Measurements from ENCODE around the gene PSMB8.

Gene PSMB8

GRCh38 chr6:32855467-32856174 is 11.8 kb upstream of the PSMB8 start:
- Histone ChIP-seq H3K23ac (ENCODE audit: low read length) (no peak overlapping the region), H3K9ac (ENCODE audit: low read length) (no peak overlapping the region), H3K18ac (ENCODE audit: low read length) (no peak overlapping the region), H2BK120ac (ENCODE audit: low read depth, low read length) (no peak overlapping the region), H2BK5ac (ENCODE audit: low read length) (no peak overlapping the region), H3K27ac (ENCODE audit: low read depth, low read length) (no peak overlapping the region), H4K5ac (ENCODE audit: low read length) (no peak overlapping the region), H3K4ac (ENCODE audit: low read depth, low read length) (no peak overlapping the region), H2AK5ac (ENCODE audit: low read length) (no peak overlapping the region), H3K27me3 (ENCODE audit: insufficient read depth, low read length, poor library complexity) (peaks cover 28% of the 10 kb centered on the region), H3K79me1 (ENCODE audit: low read length) (no peaks in the 10 kb centered on the region), H3K79me2 (ENCODE audit: control insufficient read depth, insufficient read depth, low read length) (no peaks in the 10 kb centered on the region), H3K4me1 (ENCODE audit: control insufficient read depth, low read depth, low read length) (no peaks in the 10 kb centered on the region), H4K8ac (ENCODE audit: low read depth, low read length) (no peak overlapping the region), H2BK15ac (replicated peaks; ENCODE audit: low read depth) (no peak overlapping the region), H3K36me3 (ENCODE audit: control insufficient read depth, insufficient read depth, low read length) (no peaks in the 10 kb centered on the region), H3K56ac (ENCODE audit: low read length) (no peak overlapping the region), H3K4me2 (ENCODE audit: low read length) (no peak overlapping the region), H3K4me3 (ENCODE audit: low read length) (no peak overlapping the region)
- no CpG with 5 or more reads among the region's 8 CpGs for WGBS (ENCODE audit: extremely low coverage, insufficient coverage, low lambda C conversion rate)
- no peak for DNase-seq

DNA sequence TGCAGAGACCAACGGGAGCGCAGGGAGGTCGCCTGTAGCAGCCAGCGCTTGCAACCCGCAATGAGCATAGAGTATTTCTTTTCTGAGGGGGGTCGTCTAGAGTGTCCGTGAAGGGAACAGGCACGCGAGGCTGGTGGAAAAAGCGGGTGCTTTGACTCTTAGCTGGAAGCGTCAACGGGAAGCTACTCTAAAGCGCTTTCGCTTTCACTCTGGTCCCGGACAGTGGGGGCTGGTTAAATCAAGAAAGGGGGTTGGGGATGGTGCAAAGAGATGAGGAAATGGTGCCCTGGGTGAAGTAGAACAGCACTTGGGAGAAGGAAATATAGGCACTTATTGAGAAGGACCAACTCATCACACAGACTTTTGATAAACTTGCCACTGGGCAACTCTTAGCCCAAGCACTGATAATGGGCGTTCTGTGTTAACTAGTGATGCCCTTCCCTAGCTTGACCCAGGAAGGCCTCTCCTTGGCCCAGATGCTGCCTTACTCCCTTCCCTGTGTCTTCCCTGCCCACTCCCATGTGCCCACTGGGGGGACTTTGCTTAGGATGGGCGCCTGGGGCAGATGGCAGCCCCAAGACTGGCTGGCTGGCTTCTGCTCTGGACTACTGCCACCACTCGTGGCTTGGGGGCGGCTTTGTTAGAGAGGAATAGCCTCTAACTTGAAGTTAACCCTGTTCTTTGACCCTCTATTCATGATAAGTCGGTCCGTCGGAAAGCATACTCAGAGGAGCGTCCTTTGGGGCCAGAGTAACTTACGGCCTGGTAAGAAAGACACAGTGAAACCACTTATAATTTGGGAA is 10.7 kb upstream of the PSMB8 start:
- no peak overlapping the region for H3K18ac ChIP-seq (ENCODE audit: low read length)
- no peak overlapping the region for H3K4ac ChIP-seq (ENCODE audit: low read depth, low read length)
- H2BK5ac ChIP-seq (ENCODE audit: low read length), result no peak overlapping the region
- H4K8ac ChIP-seq (ENCODE audit: low read depth, low read length), result no peak overlapping the region
- H3K79me2 ChIP-seq (ENCODE audit: control insufficient read depth, insufficient read depth, low read length), result no peaks in the 10 kb centered on the region
- H3K4me2 ChIP-seq (ENCODE audit: low read length), result peak overlapping the region; percentile 25
- H3K27ac ChIP-seq (ENCODE audit: low read depth, low read length), result no peak overlapping the region
- H3K79me1 ChIP-seq (ENCODE audit: low read length), result no peaks in the 10 kb centered on the region
- no peak overlapping the region for H3K56ac ChIP-seq (ENCODE audit: low read length)
- no peak overlapping the region for H3K9ac ChIP-seq (ENCODE audit: low read length)
- no peaks in the 10 kb centered on the region for H3K4me1 ChIP-seq (ENCODE audit: control insufficient read depth, low read depth, low read length)
- no peak for DNase-seq
- no peak overlapping the region for H4K5ac ChIP-seq (ENCODE audit: low read length)
- H3K36me3 ChIP-seq (ENCODE audit: control insufficient read depth, insufficient read depth, low read length), result no peaks in the 10 kb centered on the region
- no peak overlapping the region for H2AK5ac ChIP-seq (ENCODE audit: low read length)
- H3K27me3 ChIP-seq (ENCODE audit: insufficient read depth, low read length, poor library complexity), result peaks cover 28% of the 10 kb centered on the region
- WGBS (ENCODE audit: extremely low coverage, insufficient coverage, low lambda C conversion rate), result no CpG with 5 or more reads among the region's 24 CpGs
- H2BK15ac ChIP-seq (replicated peaks; ENCODE audit: low read depth), result no peak overlapping the region
- no peak overlapping the region for H3K23ac ChIP-seq (ENCODE audit: low read length)
- H2BK120ac ChIP-seq (ENCODE audit: low read depth, low read length), result no peak overlapping the region
- no peak overlapping the region for H3K4me3 ChIP-seq (ENCODE audit: low read length)

GRCh38 chr6:32853541-32854375 is 9.9 kb upstream of the PSMB8 start, which contains the start of the genes PSMB9 and TAP1:
TSS of gene PSMB9 (plus strand) at chr6:32854192. CDS start at chr6:32854230, 38 bp downstream.
TSS of gene TAP1 (minus strand) at chr6:32853704. CDS start at chr6:32853636, 68 bp downstream.
- Histone ChIP-seq H3K4ac (ENCODE audit: low read depth, low read length) (no peak within 1 kb of the TSS), H2AK5ac (ENCODE audit: low read length) (no peak within 1 kb of the TSS), H3K79me1 (ENCODE audit: low read length) (no peaks in the 10 kb centered on the region), H3K4me1 (ENCODE audit: control insufficient read depth, low read depth, low read length) (no peaks in the 10 kb centered on the region), H3K4me3 (ENCODE audit: low read length) (peak within 1 kb of the TSS; percentile 21), H4K8ac (ENCODE audit: low read depth, low read length) (no peak within 1 kb of the TSS), H2BK5ac (ENCODE audit: low read length) (no peak within 1 kb of the TSS), H4K5ac (ENCODE audit: low read length) (no peak within 1 kb of the TSS), H2BK15ac (replicated peaks; ENCODE audit: low read depth) (no peak within 1 kb of the TSS), H3K79me2 (ENCODE audit: control insufficient read depth, insufficient read depth, low read length) (no peaks in the 10 kb centered on the region), H3K27ac (ENCODE audit: low read depth, low read length) (no peak within 1 kb of the TSS), H3K56ac (ENCODE audit: low read length) (peak within 1 kb of the TSS; percentile 65), H3K27me3 (ENCODE audit: insufficient read depth, low read length, poor library complexity) (peaks cover 28% of the 10 kb centered on the region), H3K4me2 (ENCODE audit: low read length) (peak within 1 kb of the TSS; percentile 39), H3K18ac (ENCODE audit: low read length) (no peak within 1 kb of the TSS), H3K23ac (ENCODE audit: low read length) (no peak within 1 kb of the TSS), H3K9ac (ENCODE audit: low read length) (peak within 1 kb of the TSS; percentile 56), H2BK120ac (ENCODE audit: low read depth, low read length) (no peak within 1 kb of the TSS), H3K36me3 (ENCODE audit: control insufficient read depth, insufficient read depth, low read length) (no peaks in the 10 kb centered on the region)
- peak; percentile 94 for DNase-seq
- WGBS (ENCODE audit: extremely low coverage, insufficient coverage, low lambda C conversion rate), result no CpG with 5 or more reads among the region's 68 CpGs

DNA sequence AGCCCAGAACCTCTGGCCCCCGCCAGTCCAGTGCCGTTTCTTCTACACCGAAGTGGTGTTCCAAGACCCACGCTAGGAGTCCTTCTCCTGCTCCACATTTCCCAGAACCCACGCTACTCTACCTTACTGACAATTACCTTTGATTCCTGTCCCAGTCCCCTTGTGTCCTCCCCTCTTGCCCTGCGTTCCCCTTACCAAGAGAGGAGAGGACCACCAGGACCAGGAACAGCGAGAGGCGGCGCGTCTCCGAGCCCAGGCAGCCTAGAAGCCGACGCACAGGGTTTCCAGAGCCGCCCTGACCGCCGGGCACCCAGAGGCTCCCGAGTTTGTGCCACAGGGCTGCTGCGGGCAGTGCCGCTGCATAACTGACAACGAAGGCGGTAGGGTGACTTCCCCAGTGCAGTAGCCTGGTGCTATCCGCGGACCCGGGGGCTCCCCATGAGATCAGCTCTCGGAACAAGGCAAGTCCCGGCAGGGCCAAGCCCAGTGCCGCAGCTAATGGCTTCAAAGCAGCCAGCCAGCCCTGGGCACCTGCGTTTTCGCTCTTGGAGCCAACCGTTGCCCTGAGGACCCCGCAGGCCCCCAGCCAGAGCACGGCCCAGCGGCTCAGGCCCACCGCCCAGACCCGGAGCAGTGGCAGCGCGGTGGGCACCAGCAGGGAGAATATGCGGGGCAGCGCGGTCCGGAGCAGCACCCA is 9.1 kb upstream of the PSMB8 start:
- H4K8ac ChIP-seq (ENCODE audit: low read depth, low read length), result no peak overlapping the region
- H2BK15ac ChIP-seq (replicated peaks; ENCODE audit: low read depth), result no peak overlapping the region
- H3K23ac ChIP-seq (ENCODE audit: low read length), result no peak overlapping the region
- no peaks in the 10 kb centered on the region for H3K79me2 ChIP-seq (ENCODE audit: control insufficient read depth, insufficient read depth, low read length)
- no peak overlapping the region for H3K4ac ChIP-seq (ENCODE audit: low read depth, low read length)
- H3K4me2 ChIP-seq (ENCODE audit: low read length), result peak overlapping the region; percentile 39
- H3K4me3 ChIP-seq (ENCODE audit: low read length), result peak overlapping the region; percentile 8
- peak; percentile 16 for DNase-seq
- H4K5ac ChIP-seq (ENCODE audit: low read length), result no peak overlapping the region
- no peak overlapping the region for H3K18ac ChIP-seq (ENCODE audit: low read length)
- peak overlapping the region; percentile 65 for H3K56ac ChIP-seq (ENCODE audit: low read length)
- H3K27me3 ChIP-seq (ENCODE audit: insufficient read depth, low read length, poor library complexity), result peaks cover 28% of the 10 kb centered on the region
- no CpG with 5 or more reads among the region's 41 CpGs for WGBS (ENCODE audit: extremely low coverage, insufficient coverage, low lambda C conversion rate)
- no peak overlapping the region for H2AK5ac ChIP-seq (ENCODE audit: low read length)
- H2BK5ac ChIP-seq (ENCODE audit: low read length), result no peak overlapping the region
- peak overlapping the region; percentile 56 for H3K9ac ChIP-seq (ENCODE audit: low read length)
- H2BK120ac ChIP-seq (ENCODE audit: low read depth, low read length), result no peak overlapping the region
- H3K4me1 ChIP-seq (ENCODE audit: control insufficient read depth, low read depth, low read length), result no peaks in the 10 kb centered on the region
- no peaks in the 10 kb centered on the region for H3K36me3 ChIP-seq (ENCODE audit: control insufficient read depth, insufficient read depth, low read length)
- no peak overlapping the region for H3K27ac ChIP-seq (ENCODE audit: low read depth, low read length)
- H3K79me1 ChIP-seq (ENCODE audit: low read length), result no peaks in the 10 kb centered on the region

DNA sequence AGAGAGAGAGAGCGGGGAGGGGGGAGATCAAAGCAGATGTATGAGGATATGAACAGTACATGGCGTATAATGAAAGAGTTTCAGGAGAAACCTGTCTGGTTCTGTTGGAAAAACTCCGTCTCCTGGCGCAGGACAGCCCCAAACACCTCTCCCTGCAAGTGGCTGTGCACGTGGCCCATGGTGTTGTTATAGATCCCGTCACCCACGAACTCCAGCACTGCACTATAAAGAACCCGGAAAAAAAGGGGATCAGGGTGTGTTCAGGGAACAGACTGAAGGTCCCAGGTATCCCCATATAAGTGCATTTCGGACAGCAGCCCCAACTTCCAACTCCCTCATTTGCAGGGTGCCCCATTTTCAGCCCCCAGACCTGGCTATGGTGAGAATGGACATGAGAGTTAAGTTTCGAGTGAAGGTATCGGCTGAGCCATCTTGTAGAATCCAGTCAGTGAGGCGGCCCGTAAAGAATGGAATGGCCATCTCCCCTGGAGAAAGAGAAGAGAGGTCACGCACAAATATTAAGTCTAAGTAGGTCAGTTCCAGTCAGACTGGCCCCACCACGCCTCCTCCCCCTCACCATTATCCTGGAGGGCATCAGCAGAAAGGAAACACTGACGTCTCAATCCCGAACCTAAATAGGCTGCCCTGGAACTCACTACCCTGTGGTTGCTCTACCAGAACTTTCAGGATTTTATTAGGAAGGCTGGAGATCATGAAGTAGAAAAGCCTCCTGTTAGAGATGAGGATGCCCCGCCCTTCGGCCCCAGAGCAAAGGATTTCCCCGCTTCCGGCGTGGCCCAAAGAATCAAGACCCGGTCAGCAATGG is 8.4 kb upstream of the PSMB8 start:
- H3K18ac ChIP-seq (ENCODE audit: low read length), result no peak overlapping the region
- no peak overlapping the region for H3K4me2 ChIP-seq (ENCODE audit: low read length)
- H3K36me3 ChIP-seq (ENCODE audit: control insufficient read depth, insufficient read depth, low read length), result no peaks in the 10 kb centered on the region
- H3K56ac ChIP-seq (ENCODE audit: low read length), result no peak overlapping the region
- H3K27ac ChIP-seq (ENCODE audit: low read depth, low read length), result no peak overlapping the region
- DNase-seq, result no peak
- no peaks in the 10 kb centered on the region for H3K4me1 ChIP-seq (ENCODE audit: control insufficient read depth, low read depth, low read length)
- no peaks in the 10 kb centered on the region for H3K79me2 ChIP-seq (ENCODE audit: control insufficient read depth, insufficient read depth, low read length)
- no peak overlapping the region for H2AK5ac ChIP-seq (ENCODE audit: low read length)
- no peak overlapping the region for H2BK15ac ChIP-seq (replicated peaks; ENCODE audit: low read depth)
- WGBS (ENCODE audit: extremely low coverage, insufficient coverage, low lambda C conversion rate), result no CpG with 5 or more reads among the region's 23 CpGs
- no peak overlapping the region for H3K4ac ChIP-seq (ENCODE audit: low read depth, low read length)
- H3K23ac ChIP-seq (ENCODE audit: low read length), result no peak overlapping the region
- no peak overlapping the region for H4K8ac ChIP-seq (ENCODE audit: low read depth, low read length)
- H2BK5ac ChIP-seq (ENCODE audit: low read length), result no peak overlapping the region
- no peak overlapping the region for H4K5ac ChIP-seq (ENCODE audit: low read length)
- H3K79me1 ChIP-seq (ENCODE audit: low read length), result no peaks in the 10 kb centered on the region
- H3K4me3 ChIP-seq (ENCODE audit: low read length), result no peak overlapping the region
- H3K9ac ChIP-seq (ENCODE audit: low read length), result no peak overlapping the region
- H3K27me3 ChIP-seq (ENCODE audit: insufficient read depth, low read length, poor library complexity), result peaks cover 28% of the 10 kb centered on the region
- no peak overlapping the region for H2BK120ac ChIP-seq (ENCODE audit: low read depth, low read length)

All from mesendoderm (in vitro differentiated cells).